ENCODE results near the gene GLI3.

DNA sequence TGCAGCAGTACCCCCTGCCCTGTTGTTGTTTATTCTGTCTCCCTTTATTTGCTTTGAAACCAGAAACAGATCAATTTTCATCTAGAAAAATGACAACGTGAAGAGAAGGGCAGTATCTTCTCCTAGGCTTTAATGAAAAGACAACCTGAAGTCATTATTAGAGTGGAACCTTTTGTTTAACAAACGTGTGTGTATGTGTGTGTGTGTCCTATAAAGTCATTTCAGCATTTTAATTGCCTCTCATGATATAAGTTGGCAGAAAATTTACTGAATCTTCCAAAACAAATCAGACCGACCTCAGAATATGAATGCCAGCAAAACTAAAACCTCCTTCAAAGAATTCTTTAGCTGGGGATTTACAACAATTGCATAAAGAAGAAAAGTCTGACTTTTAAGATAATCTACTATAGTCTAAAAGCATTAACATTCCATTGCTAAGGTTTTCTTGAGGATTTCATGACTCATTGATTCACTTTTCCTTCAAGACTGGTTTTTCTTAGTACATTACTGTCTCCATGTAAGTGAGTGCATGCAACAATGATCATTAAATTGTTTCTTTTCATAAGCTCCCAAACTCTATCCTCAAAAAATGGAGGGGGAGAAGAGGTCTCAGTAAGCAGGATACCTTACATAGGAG is 3.2 kb downstream of the GLI3 start:
- TF ChIP-seq, protein P1, sequence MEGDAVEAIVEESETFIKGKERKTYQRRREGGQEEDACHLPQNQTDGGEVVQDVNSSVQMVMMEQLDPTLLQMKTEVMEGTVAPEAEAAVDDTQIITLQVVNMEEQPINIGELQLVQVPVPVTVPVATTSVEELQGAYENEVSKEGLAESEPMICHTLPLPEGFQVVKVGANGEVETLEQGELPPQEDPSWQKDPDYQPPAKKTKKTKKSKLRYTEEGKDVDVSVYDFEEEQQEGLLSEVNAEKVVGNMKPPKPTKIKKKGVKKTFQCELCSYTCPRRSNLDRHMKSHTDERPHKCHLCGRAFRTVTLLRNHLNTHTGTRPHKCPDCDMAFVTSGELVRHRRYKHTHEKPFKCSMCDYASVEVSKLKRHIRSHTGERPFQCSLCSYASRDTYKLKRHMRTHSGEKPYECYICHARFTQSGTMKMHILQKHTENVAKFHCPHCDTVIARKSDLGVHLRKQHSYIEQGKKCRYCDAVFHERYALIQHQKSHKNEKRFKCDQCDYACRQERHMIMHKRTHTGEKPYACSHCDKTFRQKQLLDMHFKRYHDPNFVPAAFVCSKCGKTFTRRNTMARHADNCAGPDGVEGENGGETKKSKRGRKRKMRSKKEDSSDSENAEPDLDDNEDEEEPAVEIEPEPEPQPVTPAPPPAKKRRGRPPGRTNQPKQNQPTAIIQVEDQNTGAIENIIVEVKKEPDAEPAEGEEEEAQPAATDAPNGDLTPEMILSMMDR (conservative IDR thresholded peaks at IDR 0.05; ENCODE audit: low read depth, low read length), result no peak
- TF ChIP-seq POLR2A (IDR thresholded peaks at IDR 0.05; ENCODE audit: low read depth, low read length) (no peak), CEBPB (IDR thresholded peaks at IDR 0.05; ENCODE audit: low read depth, low read length) (no peak), RAD21 (IDR thresholded peaks at IDR 0.05; ENCODE audit: low read length) (no peak)
- TF ChIP-seq, protein P2, sequence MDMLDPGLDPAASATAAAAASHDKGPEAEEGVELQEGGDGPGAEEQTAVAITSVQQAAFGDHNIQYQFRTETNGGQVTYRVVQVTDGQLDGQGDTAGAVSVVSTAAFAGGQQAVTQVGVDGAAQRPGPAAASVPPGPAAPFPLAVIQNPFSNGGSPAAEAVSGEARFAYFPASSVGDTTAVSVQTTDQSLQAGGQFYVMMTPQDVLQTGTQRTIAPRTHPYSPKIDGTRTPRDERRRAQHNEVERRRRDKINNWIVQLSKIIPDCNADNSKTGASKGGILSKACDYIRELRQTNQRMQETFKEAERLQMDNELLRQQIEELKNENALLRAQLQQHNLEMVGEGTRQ (IDR thresholded peaks at IDR 0.05; ENCODE audit: low read depth, low read length), result no peak

Data from IMR-90 (cell line).